H1 (cell line): ENCODE results near the gene FBXO21. TPM values are rescaled to one million over a fixed set of nuclear protein-coding genes. Genes with fewer than 3 reads are reported as not detected.

Source experiments
- CTCF ChIA-PET: fragments of 300-600 bp; sonication (Branson Sonifier 250); formaldehyde crosslinking; loops from one replicate; lab custom pipeline; 2021; ENCODE audit not compliant: partially characterized antibody; lab: Charles Lee
- POLR2A ChIA-PET: fragments of 300-600 bp; sonication (Branson Sonifier 250); formaldehyde crosslinking; loops from one replicate; lab custom pipeline; 2021; ENCODE audit warnings: inconsistent platforms; ENCODE audit not compliant: partially characterized antibody; lab: Charles Lee
- DNase-seq, 2 experiments: peaks; one replicate each; pipeline versions ENCODE4 v3.0.0 to v3.0.0-alpha.2; 2010 to 2022; ENCODE audit warnings: low spot score in 2 of 2, low read depth in 1 of 2, mixed read lengths in 1 of 2
- FAIRE-seq: peaks from 2 replicates; lab custom pipeline; 2011; peaks lifted over from hg19 to GRCh38; lab: Jason Lieb, UNC
- H2AFZ ChIP-seq: 2 replicates; pipeline ENCODE4 v1.8.1; 2012; ENCODE audit warnings: low read length, inconsistent platforms
- H2AK5ac ChIP-seq: 2 replicates; pipeline ENCODE4 v1.6.1; 2013; ENCODE audit warnings: low read depth, low read length
- H2BK120ac ChIP-seq: replicated peaks from 2 replicates; pipeline ENCODE3; 2013; ENCODE audit warnings: low read depth, low read length, inconsistent platforms
- H2BK12ac ChIP-seq: 2 replicates; pipeline ENCODE4 v1.6.1; 2013; ENCODE audit warnings: low read depth, low read length
- H2BK15ac ChIP-seq: 2 replicates; pipeline ENCODE4 v1.6.1; 2013; ENCODE audit warnings: low read length
- H2BK20ac ChIP-seq: 2 replicates; pipeline ENCODE4 v1.6.1; 2013; ENCODE audit warnings: low read length
- H2BK5ac ChIP-seq: 2 replicates; pipeline ENCODE4 v1.6.1; 2013; ENCODE audit warnings: low read depth, low read length
- H3K14ac ChIP-seq: 2 replicates; pipeline ENCODE4 v1.6.1; 2013; ENCODE audit warnings: inconsistent platforms; ENCODE audit not compliant: insufficient read length
- H3K18ac ChIP-seq: 2 replicates; pipeline ENCODE4 v1.6.1; 2013; ENCODE audit warnings: low read length; ENCODE audit errors: extremely low read depth
- H3K23ac ChIP-seq: 2 replicates; pipeline ENCODE4 v1.6.1; 2013; ENCODE audit warnings: inconsistent platforms; ENCODE audit not compliant: insufficient read length
- H3K23me2 ChIP-seq: 2 replicates; pipeline ENCODE4 v1.6.1; 2013; ENCODE audit warnings: low read depth, low read length
- H3K27ac ChIP-seq: 2 replicates; pipeline ENCODE4 v1.6.1; 2011; ENCODE audit warnings: low read depth, low read length, inconsistent platforms
- H3K27me3 ChIP-seq, 4 experiments: replicated peaks in 1 of 4; 1 replicate in 1 of 4; 2 replicates in 3 of 4; pipeline versions ENCODE4 v1.6.1 to v1.8.1; 2011 to 2013; ENCODE audit warnings: low read length in 3 of 4, mild to moderate bottlenecking in 3 of 4, inconsistent platforms in 2 of 4, mixed read lengths in 2 of 4, moderate library complexity in 1 of 4; ENCODE audit not compliant: control insufficient read depth in 3 of 4, insufficient read depth in 3 of 4; ENCODE audit errors: extremely low read depth in 1 of 4
- H3K36me3 ChIP-seq, 4 experiments: 2 replicates each; pipeline versions ENCODE4 v1.6.1 to v1.8.1; 2011 to 2013; ENCODE audit warnings: mild to moderate bottlenecking in 4 of 4, low read length in 3 of 4, moderate library complexity in 2 of 4, control low read depth in 1 of 4, inconsistent platforms in 1 of 4; ENCODE audit not compliant: insufficient read depth in 4 of 4, control insufficient read depth in 2 of 4
- H3K4ac ChIP-seq: replicated peaks from 2 replicates; pipeline ENCODE3; 2013; ENCODE audit warnings: low read length, low read depth, mixed read lengths, inconsistent platforms; ENCODE audit not compliant: insufficient read length
- H3K4me1 ChIP-seq, 4 experiments: replicated peaks in 1 of 4; 1 replicate in 1 of 4; 2 replicates in 3 of 4; pipeline versions ENCODE4 v1.6.1 to v1.8.1; 2011 to 2013; ENCODE audit warnings: low read length in 3 of 4, inconsistent platforms in 2 of 4, mixed read lengths in 1 of 4; ENCODE audit not compliant: insufficient read depth in 4 of 4, control insufficient read depth in 3 of 4
- H3K4me2 ChIP-seq, 2 experiments: 2 replicates each; pipeline versions ENCODE4 v1.6.1 to v1.8.1; 2011 to 2013; ENCODE audit warnings: low read depth in 2 of 2, low read length in 2 of 2, control low read depth in 1 of 2, inconsistent platforms in 1 of 2, mild to moderate bottlenecking in 1 of 2; ENCODE audit not compliant: insufficient read depth in 1 of 2
- H3K4me3 ChIP-seq, 4 experiments: fragments of 200-600, 300-600 bp in 1 of 4; sonication (generic), shearing (Covaris generic), sonication (Bioruptor Twin) in 1 of 4; 2 replicates each; pipeline versions ENCODE4 v1.5.1 to v1.8.1; 2011 to 2016; ENCODE audit warnings: low read length in 4 of 4, low read depth in 3 of 4, control low read depth in 2 of 4, inconsistent platforms in 2 of 4, mild to moderate bottlenecking in 2 of 4, mixed read lengths in 1 of 4, moderate library complexity in 1 of 4; ENCODE audit not compliant: insufficient read depth in 2 of 4; ENCODE audit errors: extremely low read depth in 1 of 4
- H3K56ac ChIP-seq: replicated peaks from 2 replicates; pipeline ENCODE3; 2013; ENCODE audit warnings: low read depth, mild to moderate bottlenecking, mixed read lengths, low read length, inconsistent platforms; ENCODE audit not compliant: insufficient read length
- H3K79me1 ChIP-seq: 2 replicates; pipeline ENCODE4 v1.6.1; 2013; ENCODE audit warnings: low read depth, low read length, control low read depth
- H3K79me2 ChIP-seq, 2 experiments: 2 replicates each; pipeline versions ENCODE4 v1.6.1 to v1.8.1; 2012 to 2013; ENCODE audit warnings: low read length in 2 of 2, mild to moderate bottlenecking in 2 of 2, inconsistent platforms in 1 of 2; ENCODE audit not compliant: insufficient read depth in 2 of 2, control insufficient read depth in 1 of 2
- H3K9ac ChIP-seq, 4 experiments: replicated peaks in 1 of 4; 1 replicate in 1 of 4; 2 replicates in 3 of 4; pipeline versions ENCODE4 v1.6.1 to v1.8.1; 2011 to 2013; ENCODE audit warnings: low read depth in 3 of 4, low read length in 3 of 4, control low read depth in 2 of 4, mild to moderate bottlenecking in 2 of 4, moderate library complexity in 2 of 4, inconsistent platforms in 1 of 4; ENCODE audit errors: extremely low read depth in 1 of 4
- H3K9me3 ChIP-seq, 2 experiments: 2 replicates each; pipeline versions ENCODE4 v1.6.1 to v1.8.1; 2012 to 2013; ENCODE audit warnings: mild to moderate bottlenecking in 2 of 2, moderate library complexity in 2 of 2, control low read depth in 1 of 2, inconsistent platforms in 1 of 2, low read depth in 1 of 2, low read length in 1 of 2, mixed read lengths in 1 of 2; ENCODE audit not compliant: insufficient read depth in 2 of 2
- H4K20me1 ChIP-seq, 2 experiments: replicated peaks in 1 of 2; 2 replicates each; pipeline versions ENCODE3 to v1.8.1; 2011 to 2013; ENCODE audit warnings: inconsistent platforms in 2 of 2, low read length in 2 of 2, mild to moderate bottlenecking in 1 of 2; ENCODE audit not compliant: insufficient read depth in 2 of 2, control insufficient read depth in 1 of 2
- H4K5ac ChIP-seq: 2 replicates; pipeline ENCODE4 v1.6.1; 2013; ENCODE audit warnings: low read length, low read depth, mixed read lengths, inconsistent platforms; ENCODE audit not compliant: insufficient read length
- H4K8ac ChIP-seq: 2 replicates; pipeline ENCODE4 v1.8.0; 2013; ENCODE audit warnings: mild to moderate bottlenecking, moderate library complexity, low read length, inconsistent platforms; ENCODE audit not compliant: insufficient read depth; ENCODE audit errors: extremely low read depth
- H4K91ac ChIP-seq: replicated peaks from 2 replicates; pipeline ENCODE3; 2013; ENCODE audit warnings: low read length, mixed read lengths, inconsistent platforms; ENCODE audit not compliant: insufficient read length
- BACH1 ChIP-seq: IDR thresholded peaks from 2 replicates; pipeline ENCODE4 v1.6.1; 2012; ENCODE audit warnings: low read length, improper control_type of control experiment
- CBX5 ChIP-seq: fragments of 300-800, 300-1000 bp; sonication (generic); IDR thresholded peaks from 2 replicates; pipeline ENCODE4 v1.7.1; 2016; ENCODE audit warnings: antibody characterized with exemption, low read length, low read depth
- CEBPB ChIP-seq: IDR thresholded peaks from 2 replicates; pipeline ENCODE4 v1.6.1; 2012; ENCODE audit warnings: low read depth, low read length
- CHD2 ChIP-seq: IDR thresholded peaks from 2 replicates; pipeline ENCODE4 v1.6.1; 2012; ENCODE audit warnings: low read length, improper control_type of control experiment
- CREB1 ChIP-seq: IDR thresholded peaks from 2 replicates; pipeline ENCODE4 v1.6.1; 2012; ENCODE audit warnings: inconsistent platforms
- EP300 ChIP-seq, 2 experiments: IDR thresholded peaks; 1 replicate in 1 of 2; 2 replicates in 1 of 2; pipeline ENCODE4 v1.6.1; 2011 to 2012; ENCODE audit warnings: low read depth in 2 of 2, low read length in 2 of 2, mild to moderate bottlenecking in 2 of 2, borderline replicate concordance in 1 of 2, inconsistent platforms in 1 of 2, moderate library complexity in 1 of 2
- HDAC6 ChIP-seq: IDR thresholded peaks from one replicate; pipeline ENCODE4 v1.7.1; 2012; ENCODE audit warnings: low read depth, mild to moderate bottlenecking, inconsistent platforms, low read length, moderate library complexity
- JUN ChIP-seq: IDR thresholded peaks from 2 replicates; pipeline ENCODE4 v1.6.1; 2011; ENCODE audit warnings: low read depth, mild to moderate bottlenecking, improper control_type of control experiment, low read length
- KDM1A ChIP-seq: fragments of 200-600, 300-600 bp; sonication (generic); IDR thresholded peaks from 2 replicates; pipeline ENCODE4 v1.7.1; 2016; ENCODE audit warnings: mild to moderate bottlenecking, low read length, borderline replicate concordance
- MAFK ChIP-seq: IDR thresholded peaks from 2 replicates; pipeline ENCODE4 v1.6.1; 2012; ENCODE audit warnings: low read depth, mild to moderate bottlenecking, improper control_type of control experiment, low read length
- RXRA ChIP-seq: IDR thresholded peaks from 2 replicates; pipeline ENCODE4 v1.6.1; 2011; ENCODE audit warnings: low read depth, mild to moderate bottlenecking, low read length, moderate library complexity; ENCODE audit not compliant: insufficient read depth
- TEAD4 ChIP-seq: IDR thresholded peaks from 2 replicates; pipeline ENCODE4 v1.6.1; 2012; ENCODE audit warnings: low read depth, low read length, inconsistent platforms, mixed read lengths
- WGBS, 2 experiments: shearing (Covaris generic) in 1 of 2; methylation state at CpG; one replicate each; pipeline versions ENCODE4 v1.1.6 to v1.1.7; 2013 to 2015; ENCODE audit warnings: low lambda C conversion rate in 2 of 2, mixed read lengths in 2 of 2, inconsistent platforms in 1 of 2, low coverage in 1 of 2, missing lambda C conversion rate in 1 of 2; ENCODE audit not compliant: insufficient replicate concordance in 2 of 2, insufficient coverage in 1 of 2, insufficient read length in 1 of 2; ENCODE audit errors: extremely low coverage in 1 of 2, missing lambda C conversion rate in 1 of 2; 5-methylcytosine and 5-hydroxymethylcytosine counted together
- polyA plus RNA-seq, 7 experiments: library from polyadenylated mRNA; depleted of rRNA in 3 of 7; stranded (reverse) in 5 of 7; unstranded in 2 of 7; fragments of >200 nt in 5 of 7; fragments of 200-250 nt in 2 of 7; gene quantifications; 1 replicate in 5 of 7; 2 replicates in 1 of 7; 4 replicates in 1 of 7; pipeline versions ENCODE4 v1.2.1 to v1.2.3, GENCODE V29; 2011 to 2013; ENCODE audit warnings: missing spikeins in 2 of 7, mixed read lengths in 2 of 7
- total RNA-seq: library from RNA; stranded (reverse); fragmentation: NEBNext Ultra II Directional; extraction: Animal tissue kit (Norgen Biotek cat#: 25700); gene quantifications from 2 replicates; pipeline ENCODE4 v1.2.1, GENCODE V29; 2021
- TF ChIP-seq, protein P1 (sequence below): IDR thresholded peaks from 2 replicates; pipeline ENCODE4 v1.6.1; 2011; ENCODE audit warnings: low read length, improper control_type of control experiment

The FBXO21 gene
- total and polyA plus RNA-seq, 2 of the 8 experiments (the other 6 are each of a cell fraction or from before 2014, with no cell fraction given): 57.0 to 80.6 TPM

DNA sequence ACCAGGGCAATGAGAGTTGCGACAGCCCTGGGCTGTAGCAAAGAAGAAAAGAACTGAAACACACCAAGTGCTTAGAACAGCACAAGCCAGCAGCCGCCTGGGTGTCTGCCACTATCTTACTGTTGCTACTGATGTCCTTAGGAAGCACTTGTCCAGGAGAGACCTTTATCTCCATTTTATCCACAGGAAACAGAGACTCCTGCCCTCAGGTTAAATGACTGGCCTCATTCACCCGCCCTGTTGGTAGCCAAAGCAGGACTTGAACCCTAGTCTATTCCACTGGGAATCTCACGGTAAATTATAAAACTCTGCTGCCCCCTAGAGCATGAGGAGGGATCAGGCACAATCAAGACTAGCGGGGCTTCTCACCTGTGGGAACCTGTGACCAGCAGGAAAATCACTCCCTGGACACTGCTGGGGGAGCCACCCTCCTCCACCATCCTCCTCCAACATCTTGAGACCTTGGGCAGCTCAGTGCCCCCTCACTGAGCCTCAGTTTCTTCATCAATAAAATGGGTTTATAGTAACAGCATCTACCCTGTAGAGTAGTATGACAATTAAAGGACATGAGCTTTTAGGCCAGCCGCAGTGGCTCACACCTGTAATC is 70.6 kb downstream of the FBXO21 start:
- H3K14ac ChIP-seq: no peak overlapping the region
- no peak overlapping the region for H3K18ac ChIP-seq
- no peak overlapping the region for H2BK12ac ChIP-seq
- H3K9ac ChIP-seq: no peak overlapping the region
- no peak overlapping the region for H4K8ac ChIP-seq
- H3K27ac ChIP-seq: no peak overlapping the region
- H4K91ac ChIP-seq: no peak overlapping the region
- H3K27me3 ChIP-seq: no peaks in the 10 kb centered on the region
- H3K4ac ChIP-seq: no peak overlapping the region
- POLR2A ChIA-PET: interaction anchor here (0.7 to 2.0 kb wide), 6 partner anchors 9 to 209 kb away, joined by 3 to 7 read pairs (median 4); partner anchors contain the start of gene FBXW8
- H3K9me3 ChIP-seq: no peaks in the 10 kb centered on the region
- FAIRE-seq (peak; percentile 13), DNase-seq (peak in 1 of 2 experiments; percentile 79)
- H2AK5ac ChIP-seq: no peak overlapping the region
- CTCF ChIA-PET: interaction anchor here (0.6 to 5.3 kb wide), 67 partner anchors 7 to 472 kb away, joined by 3 to 161 read pairs (median 6); partner anchors contain the start of gene TESC
- H3K79me2 ChIP-seq: no peaks in the 10 kb centered on the region
- no peak overlapping the region for H2BK120ac ChIP-seq
- H2BK15ac ChIP-seq: no peak overlapping the region
- H3K56ac ChIP-seq: no peak overlapping the region
- H3K4me1 ChIP-seq: peaks cover 0 to 7% (median 3%) of the 10 kb centered on the region in 4 experiments; a peak in 6 of 7 replicates
- peaks cover 0 to 2% of the 10 kb centered on the region in 2 experiments for H4K20me1 ChIP-seq
- 47% methylated on average over 6 of the region's 6 CpGs; no CpG with 5 or more reads in 1 of the 2 experiments for WGBS, 2 experiments
- H2BK20ac ChIP-seq: no peak overlapping the region
- no peak overlapping the region for H2AFZ ChIP-seq
- no peak overlapping the region for H3K4me3 ChIP-seq
- H3K23me2 ChIP-seq: no peaks in the 10 kb centered on the region
- H3K23ac ChIP-seq: no peak overlapping the region
- no peaks in the 10 kb centered on the region for H3K36me3 ChIP-seq
- no peak overlapping the region for H3K4me2 ChIP-seq
- H3K79me1 ChIP-seq: no peaks in the 10 kb centered on the region
- H2BK5ac ChIP-seq: no peak overlapping the region
- H4K5ac ChIP-seq: peak overlapping the region; percentile 11
- no peak for TF ChIP-seq RXRA
- TF ChIP-seq CBX5: no peak
- TF ChIP-seq HDAC6: no peak
- TF ChIP-seq, protein P1, sequence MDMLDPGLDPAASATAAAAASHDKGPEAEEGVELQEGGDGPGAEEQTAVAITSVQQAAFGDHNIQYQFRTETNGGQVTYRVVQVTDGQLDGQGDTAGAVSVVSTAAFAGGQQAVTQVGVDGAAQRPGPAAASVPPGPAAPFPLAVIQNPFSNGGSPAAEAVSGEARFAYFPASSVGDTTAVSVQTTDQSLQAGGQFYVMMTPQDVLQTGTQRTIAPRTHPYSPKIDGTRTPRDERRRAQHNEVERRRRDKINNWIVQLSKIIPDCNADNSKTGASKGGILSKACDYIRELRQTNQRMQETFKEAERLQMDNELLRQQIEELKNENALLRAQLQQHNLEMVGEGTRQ: no peak
- TF ChIP-seq MAFK: no peak
- TF ChIP-seq EP300 (IDR thresholded peaks at IDR 0.05; ENCODE audit: borderline replicate concordance in 1 of 2, low read depth in 2 of 2, low read length in 2 of 2): no peak
- no peak for TF ChIP-seq CEBPB
- TF ChIP-seq CHD2: no peak
- TF ChIP-seq KDM1A: peak; percentile 73; the same call in 1 of the 2 replicates
- no peak for TF ChIP-seq JUN
- no peak for TF ChIP-seq TEAD4
- no peak for TF ChIP-seq CREB1
- TF ChIP-seq BACH1: peak; percentile 32; the same call in 1 of the 2 replicates
